A549 treated with AZD9567 at 1 μM for 4 hours (cell line): ENCODE results near the gene TMEM225. TPM values are rescaled to one million over a fixed set of nuclear protein-coding genes. Genes with fewer than 3 reads are reported as not detected.

ENCODE experiments used
- total RNA-seq: library from RNA; stranded (reverse); fragments of 200-300 nt; extraction: Qiagen RNA extraction; gene quantifications from 5 replicates; pipeline ENCODE4 v1.2.3, GENCODE V29; 2022; ENCODE audit not compliant: insufficient read depth

The TMEM225 gene, protein sequence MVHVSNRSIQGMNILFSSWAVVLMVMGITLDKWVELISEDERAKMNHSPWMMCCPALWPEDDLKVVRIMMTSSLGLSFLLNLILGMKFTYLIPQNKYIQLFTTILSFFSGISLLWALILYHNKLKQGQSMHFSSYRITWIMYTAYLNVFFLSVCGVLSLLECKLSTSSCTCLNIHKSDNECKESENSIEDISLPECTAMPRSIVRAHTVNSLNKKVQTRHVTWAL
- total RNA-seq = not detected in 5 replicates

DNA sequence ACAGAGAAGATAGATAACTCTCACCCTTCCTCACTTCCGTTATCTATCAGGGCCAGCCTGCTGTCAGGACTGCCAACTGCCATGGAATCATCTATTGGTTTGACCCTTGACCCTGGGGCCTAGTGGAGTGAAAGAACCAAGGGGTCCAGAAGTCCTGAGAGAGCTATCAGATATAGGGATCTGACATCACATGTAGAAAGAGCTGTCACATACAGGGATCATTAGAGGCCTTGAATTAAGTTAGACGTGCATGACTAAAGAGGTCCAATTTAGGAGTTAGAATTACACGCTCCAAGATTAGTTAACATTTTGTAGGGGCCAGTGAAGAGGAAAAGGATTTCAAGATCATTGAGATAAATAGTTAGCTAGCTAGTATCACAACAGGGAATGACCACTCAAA, at the start of gene TMEM225:
TSS of gene TMEM225 (minus strand) at position 101 of the 400 bp plus-strand sequence. CDS start 245 bp downstream, outside the sequence.

DNA sequence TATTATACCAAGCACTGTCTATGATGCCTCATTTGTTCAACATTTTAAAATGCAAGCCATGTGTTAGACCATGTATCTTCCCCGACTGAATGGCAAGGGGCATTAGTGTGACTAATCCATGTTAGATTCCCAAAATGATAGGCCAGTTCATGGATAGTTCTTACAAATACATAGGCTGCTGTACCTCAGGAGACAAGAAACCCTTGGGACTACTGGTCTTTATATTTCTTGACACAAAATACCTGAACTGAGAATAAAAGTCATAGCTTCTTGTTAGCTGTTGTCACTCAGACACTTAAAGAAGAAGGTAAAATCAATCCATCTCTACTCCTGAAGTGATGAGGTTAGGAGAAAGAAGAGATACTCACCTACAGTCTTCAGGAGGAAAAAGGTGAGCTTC, 16.4 kb upstream of the TMEM225 start, which contains the start of gene OR8D4:
TSS of gene OR8D4 (plus strand) at position 301 of the 400 bp plus-strand sequence. CDS start 4,265 bp downstream, outside the sequence.

Other genes starting within 250 kb of the TMEM225 start
- gene SCN3B, start 231.0 kb downstream of the TMEM225 start, total RNA-seq = 0.13 to 0.19 TPM (median 0.14 TPM) in 4 of 5 replicates, not detected in the other
- 5.2 to 10.1 TPM (median 9.5 TPM) in 5 replicates for gene ZNF202, start 144.0 kb downstream of the TMEM225 start, total RNA-seq
- gene OR6X1, start 131.2 kb downstream of the TMEM225 start, total RNA-seq = not detected in 5 replicates
- gene OR6M1, start 79.3 kb downstream of the TMEM225 start, total RNA-seq = not detected in 5 replicates
- gene OR8D4, start 16.5 kb upstream of the TMEM225 start, total RNA-seq = not detected in 5 replicates
- not detected in 5 replicates for gene OR4D5, start 53.9 kb upstream of the TMEM225 start, total RNA-seq
- not detected in 5 replicates for gene OR6T1, start 58.2 kb upstream of the TMEM225 start, total RNA-seq
- not detected in 5 replicates for gene OR10S1, start 92.1 kb upstream of the TMEM225 start, total RNA-seq
- not detected in 5 replicates for gene OR10G6, start 109.5 kb upstream of the TMEM225 start, total RNA-seq
- gene OR10G4, start 127.3 kb upstream of the TMEM225 start, total RNA-seq = not detected in 5 replicates
- gene OR10G9, start 137.3 kb upstream of the TMEM225 start, total RNA-seq = not detected in 5 replicates
- gene OR10G8, start 141.1 kb upstream of the TMEM225 start, total RNA-seq = not detected in 5 replicates
- gene OR10G7, start 155.7 kb upstream of the TMEM225 start, total RNA-seq = not detected in 5 replicates
- 0.20 to 0.25 TPM (median 0.23 TPM) in 4 of 5 replicates, not detected in the other for gene VWA5A, start 229.8 kb upstream of the TMEM225 start, total RNA-seq